Superior temporal gyrus (tissue), 1 donor: ENCODE data around the gene THADA.
A peak's percentile ranks its signal among the peaks of the same experiment; 100 is the strongest.

Experiments
- DNase-seq: peaks from one replicate; pipeline ENCODE4 v3.0.0-alpha.2; 2016; ENCODE audit errors: extremely low spot score

Gene THADA

DNA sequence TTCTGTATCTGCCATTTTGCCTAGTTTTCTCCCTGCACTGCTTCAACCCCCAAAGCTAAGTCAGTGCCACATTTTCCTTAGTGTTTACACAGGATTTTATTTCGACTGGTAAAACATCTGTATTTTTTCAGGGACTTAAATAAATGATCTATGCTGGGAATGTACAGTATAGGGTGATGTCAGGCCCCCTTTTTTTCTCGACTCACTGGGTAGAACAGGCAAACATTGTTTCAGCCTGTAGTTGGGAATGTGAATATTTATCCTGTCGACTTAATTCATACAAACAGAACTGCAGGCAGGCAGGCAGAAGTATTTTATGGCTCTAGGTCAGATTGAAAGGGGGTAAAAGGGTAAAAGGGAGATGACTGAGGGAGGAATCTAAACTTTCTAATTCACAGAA is 245.9 kb downstream of the THADA start:
- no peak for DNase-seq

GRCh38 chr2:43348908-43349661 is 246.8 kb downstream of the THADA start:
- DNase-seq: no peak

DNA sequence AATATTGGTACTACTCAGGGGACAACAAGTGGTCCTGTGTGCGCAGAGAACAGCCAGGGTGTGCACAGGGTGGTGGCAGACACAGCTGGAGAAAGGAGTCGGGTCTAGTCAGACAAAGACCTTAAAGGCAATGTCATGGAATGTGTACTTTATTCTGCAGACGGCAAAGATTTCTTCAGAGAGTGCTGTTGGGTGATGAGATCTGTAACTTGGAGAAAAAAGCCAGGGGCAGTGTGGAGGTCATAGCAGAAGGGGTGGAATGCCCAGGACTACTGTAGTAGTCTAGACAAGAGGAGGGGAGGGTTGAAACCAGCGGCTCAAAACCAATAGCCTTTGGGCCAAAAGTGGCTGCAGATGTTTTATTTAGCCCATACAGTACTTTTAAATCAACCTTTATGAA is 248.1 kb downstream of the THADA start:
- no peak for DNase-seq

DNA sequence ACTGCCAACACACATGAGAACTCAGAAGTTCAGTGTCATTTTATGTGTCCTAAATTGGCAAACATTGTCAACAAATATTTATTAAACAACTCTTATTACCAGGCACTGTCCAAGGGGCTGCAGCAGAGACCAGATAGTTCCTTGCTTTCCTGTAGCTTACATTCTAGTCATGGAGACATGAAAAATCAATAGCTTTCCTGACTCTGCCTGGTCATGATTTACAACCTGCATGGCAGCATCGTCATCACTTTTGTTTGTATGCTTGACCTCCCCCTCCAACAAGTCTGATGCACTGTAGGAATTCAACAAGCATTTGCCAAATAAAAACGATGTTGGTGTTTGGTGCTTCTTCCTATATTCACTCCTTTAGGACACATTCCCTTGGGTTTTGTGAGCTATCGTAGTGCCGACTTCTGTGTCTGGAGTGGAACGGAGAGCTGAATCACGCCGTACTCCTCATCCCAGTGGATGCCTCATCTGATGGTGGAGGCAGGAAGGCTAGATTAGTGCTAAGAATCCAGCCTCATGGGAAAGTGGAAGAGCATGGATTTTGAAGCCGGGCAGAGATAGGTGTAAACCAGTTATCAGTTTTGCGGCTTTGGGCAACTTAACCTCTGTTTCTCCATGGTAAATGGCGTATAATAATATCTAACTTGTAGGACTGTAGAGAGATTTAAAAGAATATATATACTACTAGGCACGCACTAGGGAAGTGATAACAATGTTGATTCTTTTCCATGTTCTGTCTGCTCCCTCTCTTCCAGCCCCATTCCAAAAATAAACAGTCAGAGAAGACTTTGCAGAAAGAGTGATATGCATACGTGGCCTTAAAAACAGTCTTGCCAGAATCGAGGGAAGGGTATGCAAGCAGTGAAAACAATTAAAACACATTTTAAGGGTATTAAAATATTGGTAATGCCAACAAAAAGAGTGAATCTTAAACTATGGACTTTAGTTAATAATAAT is 249.0 kb downstream of the THADA start:
- no peak for DNase-seq

DNA sequence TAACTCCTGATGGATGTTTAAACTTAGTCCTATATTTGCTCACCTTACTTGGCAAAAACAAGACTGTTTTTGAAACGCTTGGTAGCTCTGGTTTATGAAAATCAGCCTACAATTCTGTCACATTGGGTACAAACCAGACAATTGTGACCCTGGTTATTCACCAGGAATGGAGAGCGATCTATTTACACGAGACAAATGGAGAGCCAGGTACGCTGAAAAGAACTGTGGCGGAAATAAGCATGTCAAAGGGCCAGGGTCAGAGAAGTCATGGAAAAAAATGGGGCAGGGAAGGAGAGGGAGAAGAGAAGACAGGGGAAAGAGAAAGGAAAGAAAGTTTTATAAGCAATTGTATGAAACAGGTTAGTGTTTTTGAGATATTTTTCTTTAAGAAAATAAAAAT is 250.0 kb downstream of the THADA start:
- DNase-seq: no peak

DNA sequence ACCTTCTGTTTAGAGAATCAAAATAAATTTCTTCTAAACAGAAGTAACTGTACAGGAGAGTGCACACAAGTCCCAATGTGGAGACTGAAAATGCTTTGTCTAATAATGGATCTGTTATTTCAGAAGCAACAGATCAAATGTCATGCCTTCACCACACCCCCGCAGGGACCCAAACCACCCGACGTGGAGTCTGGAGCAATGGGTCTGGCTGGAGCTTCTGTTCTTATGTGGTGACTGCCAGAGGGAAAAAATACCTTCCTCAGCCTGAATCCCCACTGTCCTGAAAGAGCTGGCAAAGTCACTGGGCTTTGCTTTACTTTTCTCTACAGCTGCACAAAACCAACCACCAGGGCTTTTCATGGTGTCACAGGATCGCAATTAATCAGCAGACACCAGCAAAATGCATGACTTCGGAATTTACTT is 250.4 kb downstream of the THADA start:
- DNase-seq: peak; percentile 22

GRCh38 chr2:43344868-43345373 is 250.9 kb downstream of the THADA start:
- DNase-seq: no peak

DNA sequence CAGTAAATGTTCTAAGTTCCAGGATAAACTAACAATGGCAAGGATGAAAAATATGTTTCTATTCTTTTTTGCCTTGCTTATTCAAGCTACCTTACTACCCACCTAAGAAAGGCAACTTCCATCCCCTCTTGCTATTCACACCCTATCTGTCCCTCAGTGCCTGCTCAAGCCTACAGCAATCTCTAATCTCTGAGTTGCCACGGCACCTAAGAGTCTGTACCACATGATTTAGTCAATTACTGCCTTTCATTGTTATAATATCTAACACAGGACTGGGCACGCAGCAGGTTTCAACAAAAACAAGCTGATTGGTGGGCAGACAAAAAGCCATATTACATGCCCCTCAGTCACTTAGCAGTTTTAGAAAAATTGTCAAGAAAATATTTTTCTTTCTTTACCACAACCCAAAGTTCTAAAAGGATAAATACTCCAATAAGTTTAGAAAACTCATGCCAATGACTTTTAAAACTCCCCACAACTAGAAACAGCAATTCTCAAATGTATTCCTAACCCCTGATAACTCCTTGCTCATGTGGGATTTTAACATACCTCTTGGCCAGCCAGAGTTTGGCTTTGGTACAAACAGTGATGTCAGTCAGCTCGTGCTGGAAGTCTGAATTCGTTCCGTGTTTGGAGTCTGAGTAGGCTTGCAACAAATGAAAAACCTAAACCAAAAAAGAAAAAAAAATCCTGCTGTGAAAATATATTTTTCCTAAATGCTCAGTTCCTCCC is 252.1 kb downstream of the THADA start:
- DNase-seq: peak; percentile 66

GRCh38 chr2:43341959-43342757 is 253.7 kb downstream of the THADA start:
- no peak for DNase-seq

DNA sequence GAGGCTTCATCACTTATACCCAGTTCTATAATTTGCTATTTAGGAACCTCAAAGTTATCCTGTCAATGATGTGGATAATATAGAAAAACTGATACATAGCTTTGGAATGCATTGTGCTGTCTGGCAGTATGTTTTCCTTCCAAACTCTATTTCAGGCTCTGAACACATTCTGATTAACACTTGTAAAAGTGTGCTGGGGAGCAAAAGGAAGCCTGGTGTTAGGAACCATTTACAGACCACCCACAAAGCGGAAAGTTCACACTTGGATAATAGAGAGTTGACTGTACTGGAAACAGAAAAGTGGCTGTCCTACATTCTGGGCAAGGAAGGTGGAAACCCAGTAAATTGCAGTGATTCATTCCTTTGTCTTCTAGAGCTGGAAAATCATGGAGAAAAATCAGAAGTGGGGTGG is 254.9 kb downstream of the THADA start:
- no peak for DNase-seq

DNA sequence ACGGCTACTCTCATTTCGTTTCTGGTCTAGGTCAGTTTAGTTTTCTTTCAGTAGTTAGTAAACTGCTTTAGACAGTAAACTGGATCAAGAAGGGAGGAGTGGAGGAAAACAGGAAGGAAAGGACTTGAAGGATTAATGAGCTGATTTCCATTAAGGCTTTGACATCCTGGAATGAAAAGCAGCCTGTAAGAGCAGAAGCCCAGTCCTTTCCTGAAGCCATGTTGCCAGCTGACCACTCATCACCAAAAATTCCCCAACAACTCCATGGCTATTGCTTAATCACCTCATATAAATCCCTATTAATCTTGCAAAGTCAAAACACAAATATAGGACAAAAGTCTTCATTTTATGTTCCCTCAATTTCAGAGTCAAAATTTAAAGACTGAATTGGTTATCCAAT is 255.8 kb downstream of the THADA start:
- no peak for DNase-seq

DNA sequence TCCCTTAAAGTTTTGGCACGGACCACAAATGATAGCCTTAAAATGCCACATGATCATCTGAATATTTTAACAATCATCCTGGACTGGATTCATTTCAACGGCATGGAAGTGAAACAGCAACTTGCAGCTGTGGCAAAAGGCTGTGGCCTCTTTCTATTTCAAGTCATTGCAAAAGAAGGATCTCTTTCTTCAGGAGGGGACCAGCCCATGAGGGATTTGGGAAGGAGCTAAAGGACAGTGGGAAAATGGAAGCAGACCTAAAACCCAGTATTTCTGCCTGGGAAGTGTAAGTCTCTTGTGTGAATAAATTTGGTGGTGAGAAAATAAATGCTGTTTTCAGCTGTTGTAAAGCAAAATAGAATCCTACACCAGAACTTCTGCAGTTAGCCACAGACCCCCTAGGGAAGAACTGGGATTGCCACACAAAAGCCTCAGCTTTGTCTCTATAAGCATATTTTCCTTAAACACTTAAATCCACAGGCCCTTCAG is 262.1 kb downstream of the THADA start:
- DNase-seq: no peak

GRCh38 chr2:43333101-43333655 is 262.7 kb downstream of the THADA start:
- DNase-seq: no peak

DNA sequence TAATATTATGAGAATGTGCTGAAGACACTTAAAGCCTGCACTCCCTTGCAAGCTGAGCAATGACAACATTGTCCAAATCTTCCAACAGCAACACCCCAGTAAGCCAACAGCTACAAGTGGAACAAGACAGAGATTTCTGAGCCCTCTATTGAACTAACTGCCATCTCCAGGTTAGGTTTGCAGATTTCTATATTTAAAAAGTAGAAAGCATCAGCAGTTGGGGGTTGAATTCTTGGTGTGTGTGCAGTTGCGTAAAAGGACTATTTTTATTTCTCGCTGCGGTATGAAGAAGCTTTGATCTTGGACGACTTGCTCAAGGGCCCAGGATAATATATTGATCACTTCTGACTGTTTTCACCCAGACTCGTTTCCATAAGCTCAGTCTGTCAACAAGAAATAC is 263.2 kb downstream of the THADA start:
- DNase-seq: no peak

DNA sequence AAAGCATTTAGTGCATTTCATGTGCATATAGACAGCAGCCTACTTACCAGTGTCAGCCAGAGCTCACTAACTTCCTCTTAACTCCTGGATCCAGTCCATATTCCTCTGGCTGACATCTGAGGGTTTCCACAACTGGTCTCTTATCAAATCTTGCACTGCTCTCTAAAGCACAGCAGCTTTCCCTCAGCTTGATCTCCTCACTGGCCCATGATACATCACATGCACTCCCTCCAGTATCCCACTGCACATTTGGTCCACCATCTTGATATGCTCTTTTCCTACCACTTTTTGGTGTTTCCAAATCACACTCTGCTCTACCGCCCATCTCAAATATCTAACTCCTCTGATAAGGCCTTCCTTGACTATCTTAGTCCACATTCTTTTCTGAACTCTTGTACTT is 264.4 kb downstream of the THADA start:
- DNase-seq: no peak

- DNase-seq: no peak
Measured at GRCh38 chr2:43329637-43330036, 266.2 kb downstream of the THADA start.

DNA sequence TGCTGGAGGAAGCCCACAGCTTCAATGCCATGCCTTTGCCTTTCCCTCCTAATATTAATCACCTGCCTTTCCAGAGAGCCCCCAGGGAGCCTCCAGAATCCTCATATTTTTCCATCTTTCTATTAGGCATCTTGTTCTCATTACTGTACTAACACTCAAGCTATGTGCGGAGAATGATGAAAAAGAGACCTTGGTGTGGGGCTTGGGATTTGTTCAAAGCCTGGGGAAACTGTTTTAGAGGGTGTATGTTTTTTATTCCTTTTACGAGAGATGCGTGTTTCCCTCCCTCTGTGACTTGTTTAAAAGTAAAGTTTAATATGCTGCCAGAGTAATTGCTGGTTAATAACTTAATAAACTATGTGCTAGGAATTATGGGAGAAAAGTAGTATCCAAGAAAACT is 267.0 kb downstream of the THADA start:
- no peak for DNase-seq

DNA sequence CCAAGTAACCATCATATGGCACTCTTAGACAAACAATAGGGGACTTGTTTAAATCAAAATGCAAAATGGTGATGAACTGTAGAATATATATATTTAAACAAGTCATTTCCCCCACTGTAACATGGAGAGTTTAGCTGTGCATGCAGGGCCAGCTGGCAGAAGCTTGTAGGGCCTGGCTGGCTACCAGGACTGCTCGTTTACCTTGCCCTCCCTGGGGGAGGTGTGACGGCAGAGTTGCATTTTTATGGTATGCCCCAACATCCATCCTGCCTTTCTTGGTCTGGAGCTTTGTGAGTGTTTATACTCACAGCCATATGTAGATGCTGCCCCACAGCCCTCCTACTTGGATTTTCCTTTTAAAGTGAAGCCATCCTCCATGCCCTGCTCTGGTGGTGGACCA is 267.7 kb downstream of the THADA start:
- DNase-seq: no peak

DNA sequence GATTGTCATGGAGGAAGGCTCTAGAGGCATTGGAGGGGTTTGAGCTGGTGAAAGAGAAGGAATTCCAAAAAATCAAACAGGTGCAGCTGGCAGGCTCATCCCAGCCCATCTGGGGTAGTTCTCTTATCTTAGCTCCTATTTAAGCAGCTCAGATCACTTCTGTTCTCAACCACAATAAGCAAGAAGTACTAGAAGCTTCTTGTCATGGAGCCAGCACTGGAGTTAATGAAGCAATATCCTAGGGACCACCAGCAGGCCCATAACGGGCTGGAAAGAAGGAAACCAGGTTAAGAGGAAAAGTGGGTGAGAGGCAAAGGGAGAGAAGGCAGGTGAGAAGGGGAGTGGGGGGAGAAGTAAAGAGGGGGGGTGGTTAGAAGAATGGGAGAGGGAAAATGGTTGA is 268.7 kb downstream of the THADA start:
- DNase-seq: no peak

DNA sequence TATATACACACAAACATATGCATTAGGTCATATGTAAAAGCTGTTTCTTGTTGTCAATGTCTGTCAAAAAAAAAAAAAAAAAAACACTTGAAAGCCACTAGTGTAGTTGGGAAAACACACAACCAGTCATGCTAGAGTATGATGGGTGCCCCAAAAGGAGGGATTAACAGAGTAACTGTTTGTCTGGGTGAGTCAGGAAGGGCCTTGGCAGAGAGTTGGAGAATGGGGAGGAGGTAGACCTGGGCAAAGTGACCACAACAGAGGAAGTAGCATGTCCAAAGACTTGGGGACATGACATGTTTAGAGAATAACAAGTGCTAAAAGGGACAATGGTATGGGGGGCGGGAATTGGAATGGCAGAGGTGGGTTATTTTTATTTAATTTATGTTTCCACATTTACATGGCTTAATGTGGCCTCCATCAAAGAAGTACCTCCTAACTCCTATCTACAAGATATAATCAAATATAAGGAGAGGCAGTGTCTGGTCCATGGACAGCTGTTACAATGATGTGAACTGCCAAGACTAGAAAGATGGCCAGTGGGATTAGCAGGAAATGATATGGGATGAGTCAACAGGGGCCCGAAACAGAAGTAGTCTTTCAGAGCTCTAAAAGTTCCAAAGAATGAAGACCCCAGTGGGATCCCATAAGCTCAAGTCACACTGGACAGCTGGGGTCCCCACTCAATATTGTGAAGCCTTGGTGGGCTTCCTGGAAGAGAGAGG is 269.6 kb downstream of the THADA start:
- DNase-seq: no peak
